ENCODE measurements around the gene TPTE.

DNA sequence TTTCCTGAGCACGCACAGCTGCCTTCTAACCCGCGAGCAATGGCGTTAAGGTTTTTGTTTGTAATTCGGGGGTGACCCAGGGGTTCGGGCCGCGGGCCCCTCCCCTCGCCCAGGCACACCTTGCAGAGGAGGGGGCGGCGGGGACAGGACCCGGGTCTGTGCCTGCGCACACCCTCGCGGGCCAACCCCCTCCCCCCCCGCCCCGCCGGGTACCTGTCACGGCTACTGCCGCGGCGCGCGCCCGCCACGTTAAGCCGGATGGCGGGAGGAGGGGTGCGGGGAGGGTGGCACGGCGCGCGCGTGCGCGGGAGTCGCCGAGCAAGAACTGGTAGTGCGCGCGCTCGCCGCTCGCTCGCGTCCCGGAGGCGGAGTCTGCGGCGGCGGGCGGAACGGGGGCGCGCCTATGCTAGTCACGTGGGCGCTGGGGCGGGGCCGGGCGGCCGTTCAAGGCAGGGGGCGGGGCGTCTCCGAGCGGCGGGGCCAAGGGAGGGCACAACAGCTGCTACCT is at the start of gene TPTE:
- no peak for TF ChIP-seq EP300 (IDR thresholded peaks at IDR 0.05)
- TF ChIP-seq, protein P1, sequence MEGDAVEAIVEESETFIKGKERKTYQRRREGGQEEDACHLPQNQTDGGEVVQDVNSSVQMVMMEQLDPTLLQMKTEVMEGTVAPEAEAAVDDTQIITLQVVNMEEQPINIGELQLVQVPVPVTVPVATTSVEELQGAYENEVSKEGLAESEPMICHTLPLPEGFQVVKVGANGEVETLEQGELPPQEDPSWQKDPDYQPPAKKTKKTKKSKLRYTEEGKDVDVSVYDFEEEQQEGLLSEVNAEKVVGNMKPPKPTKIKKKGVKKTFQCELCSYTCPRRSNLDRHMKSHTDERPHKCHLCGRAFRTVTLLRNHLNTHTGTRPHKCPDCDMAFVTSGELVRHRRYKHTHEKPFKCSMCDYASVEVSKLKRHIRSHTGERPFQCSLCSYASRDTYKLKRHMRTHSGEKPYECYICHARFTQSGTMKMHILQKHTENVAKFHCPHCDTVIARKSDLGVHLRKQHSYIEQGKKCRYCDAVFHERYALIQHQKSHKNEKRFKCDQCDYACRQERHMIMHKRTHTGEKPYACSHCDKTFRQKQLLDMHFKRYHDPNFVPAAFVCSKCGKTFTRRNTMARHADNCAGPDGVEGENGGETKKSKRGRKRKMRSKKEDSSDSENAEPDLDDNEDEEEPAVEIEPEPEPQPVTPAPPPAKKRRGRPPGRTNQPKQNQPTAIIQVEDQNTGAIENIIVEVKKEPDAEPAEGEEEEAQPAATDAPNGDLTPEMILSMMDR (IDR thresholded peaks at IDR 0.05): no peak
